HG03064 (cell line): Measurements from ENCODE around the gene GAS2L2.
"Not testable (repeated sequence)": the region's sequence is repeated elsewhere in the genome, so short reads cannot be mapped to it uniquely, and the experiment has no call there.

Experiments
- ATAC-seq: cut with Tn5 transposase; IDR thresholded peaks from one replicate; pipeline ENCODE4 v1.9.1; 2021; ENCODE audit warnings: low read depth; ENCODE audit not compliant: unreplicated experiment

Gene GAS2L2

DNA sequence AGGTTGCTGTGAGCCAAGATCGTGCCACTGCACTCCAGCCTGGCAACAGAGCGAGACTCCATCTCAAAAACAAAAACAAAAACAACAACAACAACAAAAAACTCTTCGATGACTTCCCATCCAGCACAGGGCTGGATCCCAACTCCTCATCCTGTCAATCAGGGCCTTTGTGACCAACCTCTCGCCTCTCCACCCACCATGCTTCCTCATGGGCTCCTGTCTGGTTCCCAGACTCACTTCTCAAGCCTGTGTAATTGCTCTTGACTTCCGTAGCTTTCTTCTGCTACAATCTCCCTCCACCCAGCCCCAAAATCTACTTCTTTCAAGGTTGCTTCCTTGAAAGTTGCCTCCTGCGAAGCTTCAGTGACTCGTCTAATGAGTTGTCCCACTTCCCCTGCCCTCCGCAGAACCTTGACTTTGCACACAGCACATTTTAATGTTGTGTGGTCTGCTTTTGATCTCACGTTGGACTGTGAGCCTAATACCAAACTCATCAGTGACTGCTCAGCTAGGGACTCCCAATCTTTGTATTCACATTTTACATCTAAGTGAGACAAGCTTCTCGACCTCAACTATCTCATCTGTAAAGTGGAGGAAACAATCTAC is 22.5 kb downstream of the GAS2L2 start:
- no peak for ATAC-seq

DNA sequence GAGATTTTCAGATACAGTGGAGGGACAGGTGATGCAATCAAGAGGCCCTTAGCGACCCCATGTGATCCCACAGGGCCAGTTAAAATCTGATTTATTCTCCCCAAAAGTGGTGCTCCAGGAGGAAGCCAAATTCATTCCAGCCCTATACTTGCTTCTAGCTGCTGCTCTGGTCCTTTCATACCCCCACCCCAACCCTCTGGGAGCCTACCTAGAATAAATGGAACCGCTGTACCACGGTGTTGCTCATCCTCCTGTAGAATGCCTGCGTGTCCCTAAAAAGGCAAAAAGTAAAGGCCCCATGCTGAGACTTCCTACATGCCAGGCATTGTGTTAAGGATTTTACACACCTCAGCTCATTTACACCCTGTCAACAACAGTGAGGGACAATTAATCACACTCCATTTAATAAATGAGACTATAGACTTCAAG is 23.6 kb downstream of the GAS2L2 start:
- ATAC-seq: no peak

DNA sequence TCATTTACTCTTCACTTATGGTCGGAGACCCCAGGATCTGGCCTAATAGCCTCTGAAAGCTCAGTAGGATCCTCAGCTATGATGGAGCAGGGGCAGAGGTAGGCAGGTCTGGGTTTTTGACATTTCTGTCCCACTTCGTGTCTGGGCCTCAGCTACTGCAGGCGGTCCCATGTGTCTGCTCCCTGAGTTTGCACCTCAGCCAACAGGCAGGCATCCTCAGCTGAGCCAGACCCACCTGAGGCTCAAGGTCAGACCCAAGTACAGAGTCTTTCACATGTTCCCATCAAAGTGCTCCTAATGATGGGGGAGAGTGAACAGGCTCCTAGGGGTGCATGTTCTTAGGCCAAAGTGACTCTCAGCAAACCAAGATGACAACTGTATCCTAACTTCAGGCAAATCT is 24.5 kb downstream of the GAS2L2 start:
- no peak for ATAC-seq

DNA sequence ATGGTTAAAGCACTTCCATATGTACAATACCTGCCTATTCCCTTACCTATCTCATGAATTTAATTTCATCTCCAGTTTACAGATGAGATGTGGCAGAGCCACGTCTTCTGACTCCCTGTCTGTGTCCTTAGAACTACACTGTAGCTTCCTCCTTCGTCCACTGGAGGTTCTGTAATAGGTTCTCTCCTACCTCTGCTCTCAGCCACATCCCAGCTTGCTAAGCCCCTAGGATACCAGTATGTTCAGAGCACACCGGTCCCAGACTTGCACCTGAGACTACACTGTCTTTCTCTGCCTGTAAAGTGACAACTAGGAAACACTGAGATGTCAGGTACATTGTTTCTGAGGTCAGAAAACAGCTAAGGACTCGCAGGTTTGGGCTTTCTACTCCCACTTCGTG is 25.4 kb downstream of the GAS2L2 start:
- no peak for ATAC-seq

DNA sequence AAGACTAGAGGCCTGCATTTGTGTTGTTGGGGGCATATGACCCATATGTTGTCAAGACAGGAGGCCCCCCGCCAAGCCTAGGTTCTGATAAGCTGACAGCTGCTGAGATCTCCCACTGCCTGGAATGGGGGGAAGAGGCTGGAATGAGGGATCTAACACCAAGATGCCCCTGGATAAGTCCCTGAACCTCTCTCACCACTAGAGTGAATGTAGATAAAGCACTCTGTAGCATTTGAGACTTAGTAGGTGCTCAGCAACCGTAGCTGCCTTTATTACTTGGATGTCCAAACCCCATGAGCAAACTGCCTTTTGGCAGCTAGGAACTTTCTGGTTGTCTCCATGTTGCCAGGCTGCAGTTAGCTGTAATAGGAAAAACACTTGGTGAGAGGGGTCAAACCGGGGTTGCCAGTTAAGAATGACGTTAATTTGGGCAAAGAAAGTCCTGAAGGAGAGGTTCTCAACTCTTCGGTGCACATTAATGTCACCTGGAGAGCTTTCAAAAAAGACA is 26.0 kb downstream of the GAS2L2 start:
- no peak for ATAC-seq

DNA sequence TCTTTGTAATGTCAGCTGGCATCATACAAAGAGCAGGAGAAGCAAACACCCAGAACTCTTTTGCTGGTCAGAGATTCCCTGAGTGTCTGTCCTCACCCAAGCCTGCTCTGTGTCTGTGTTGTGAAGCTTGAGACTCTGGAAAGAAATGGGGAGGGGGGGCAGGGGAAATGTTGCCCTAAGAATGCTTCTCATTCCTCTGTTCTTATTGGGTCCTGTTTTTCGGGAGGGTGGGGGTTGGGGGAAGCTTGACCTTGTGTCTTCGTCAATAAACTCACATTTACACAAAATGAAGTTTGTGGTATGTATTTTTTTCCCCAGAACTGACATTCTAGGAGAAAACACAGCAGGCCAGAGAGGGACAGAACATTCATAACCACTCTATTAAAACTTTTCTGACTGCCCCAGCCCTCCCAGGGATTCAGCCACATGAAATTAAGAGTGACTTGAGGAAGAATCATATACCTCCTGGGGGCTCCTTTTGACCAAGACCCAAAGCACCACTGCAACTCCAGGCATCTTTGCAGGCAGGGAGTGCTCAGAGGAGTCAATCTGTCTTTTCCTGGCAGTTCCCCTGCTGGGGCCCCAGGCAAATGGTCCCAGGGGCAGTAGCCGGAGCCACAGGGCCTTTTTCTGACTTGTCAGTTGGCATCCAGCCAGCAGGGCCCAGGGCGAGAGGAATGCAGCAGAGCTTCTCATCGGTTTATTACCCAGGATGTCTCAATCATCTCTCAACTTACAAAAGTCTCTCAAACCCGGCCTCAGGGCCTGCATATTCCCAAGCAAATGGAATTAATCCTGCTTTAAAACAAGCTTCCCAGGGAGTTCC is 26.7 kb downstream of the GAS2L2 start:
- no peak for ATAC-seq

DNA sequence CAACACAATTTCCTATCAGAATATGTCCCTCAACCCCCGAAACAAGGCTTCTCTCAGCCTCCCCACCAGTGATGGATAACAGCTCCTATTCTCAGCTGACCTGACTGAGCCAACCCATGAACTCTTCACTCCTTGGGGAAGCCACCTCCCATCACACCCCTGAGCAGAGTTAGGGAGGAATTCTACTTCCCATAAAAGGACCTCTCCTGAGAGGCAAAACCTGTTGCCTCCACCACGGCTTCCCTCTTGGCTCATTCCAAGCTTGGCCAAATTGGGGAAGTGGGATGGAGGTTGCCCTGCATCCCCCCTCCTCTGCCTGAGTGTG is 27.3 kb downstream of the GAS2L2 start:
- ATAC-seq: no peak

DNA sequence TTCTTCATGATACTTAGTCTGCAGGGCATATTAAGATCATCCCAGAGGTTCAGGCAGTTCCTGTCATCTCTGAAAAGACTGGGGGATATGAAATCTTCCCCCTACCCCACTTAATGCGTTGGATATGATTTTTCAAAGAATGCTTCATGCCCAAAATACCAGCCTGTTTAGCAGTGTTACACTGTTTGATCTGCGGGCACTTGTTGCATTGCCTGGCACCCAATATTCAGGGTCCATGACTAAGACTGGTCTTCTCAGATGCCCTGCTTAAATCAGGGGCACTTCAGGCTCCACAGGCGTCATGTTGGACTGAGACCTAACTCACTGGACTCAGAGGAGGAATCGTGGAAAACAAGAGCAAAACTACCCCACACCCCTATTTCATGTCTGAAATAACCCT is 28.0 kb downstream of the GAS2L2 start:
- ATAC-seq: no peak

DNA sequence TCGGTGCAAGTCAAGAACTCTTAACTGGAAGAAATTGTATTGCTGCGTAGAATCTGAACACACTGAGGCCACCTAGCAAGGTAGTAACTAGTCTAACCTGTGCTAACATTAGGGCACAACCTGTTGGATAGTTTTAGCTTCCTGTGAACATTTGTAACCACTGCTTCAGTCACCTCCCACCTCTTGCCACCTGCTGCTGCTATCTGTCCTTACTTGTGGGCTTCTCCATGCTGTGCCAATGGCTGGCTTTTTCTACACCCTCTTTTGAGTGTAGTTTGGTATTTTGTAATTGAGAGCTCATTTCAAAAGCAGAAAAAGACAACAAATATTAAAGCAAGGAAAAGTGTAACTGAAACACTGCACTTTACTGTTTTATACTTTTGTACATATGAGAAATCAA is 29.3 kb downstream of the GAS2L2 start:
- ATAC-seq: no peak

DNA sequence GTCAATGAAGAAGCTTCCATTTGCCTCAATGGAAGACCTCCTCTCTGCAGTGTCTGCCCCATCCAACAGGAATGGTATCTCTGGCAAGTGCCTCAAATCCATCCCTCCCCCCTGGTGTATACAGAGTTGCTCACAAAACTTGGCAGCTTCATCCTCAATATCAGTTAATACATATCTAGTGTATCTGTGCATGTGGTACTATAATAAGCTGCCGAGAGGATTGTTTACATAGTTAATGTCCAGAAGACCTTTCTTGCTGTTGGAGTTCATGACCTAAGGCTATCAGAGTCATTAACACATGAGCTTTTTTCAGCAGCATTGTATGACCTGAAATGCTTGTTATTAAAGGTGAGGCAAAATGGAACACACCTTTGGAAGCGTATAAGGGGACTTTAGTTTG is 35.6 kb downstream of the GAS2L2 start:
- no peak for ATAC-seq

DNA sequence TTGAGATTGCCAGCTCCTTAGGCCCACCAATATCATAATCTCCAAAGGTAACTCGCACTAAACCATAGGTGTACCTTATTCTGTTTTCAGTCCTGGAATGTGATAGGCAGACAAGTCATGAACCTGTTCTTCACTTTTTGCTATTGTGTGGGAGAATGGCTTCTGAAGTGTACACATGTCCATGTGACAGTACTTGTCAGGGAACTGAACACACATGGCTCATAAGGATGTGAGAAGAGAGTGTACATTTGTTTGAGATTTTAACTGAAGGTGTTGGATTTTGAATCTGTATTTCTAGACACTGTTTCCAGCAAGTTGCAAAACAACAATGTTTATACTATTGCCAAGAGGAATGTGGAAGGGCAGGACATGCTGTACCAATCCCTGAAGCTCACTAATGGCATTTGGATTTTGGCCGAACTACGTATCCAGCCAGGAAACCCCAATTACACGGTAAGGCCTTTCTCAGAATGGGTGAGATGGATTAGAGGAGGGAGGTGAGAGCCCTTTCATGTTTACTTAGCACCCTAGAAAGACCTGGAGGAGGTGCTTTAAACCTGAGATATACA is 36.1 kb downstream of the GAS2L2 start:
- no peak for ATAC-seq

DNA sequence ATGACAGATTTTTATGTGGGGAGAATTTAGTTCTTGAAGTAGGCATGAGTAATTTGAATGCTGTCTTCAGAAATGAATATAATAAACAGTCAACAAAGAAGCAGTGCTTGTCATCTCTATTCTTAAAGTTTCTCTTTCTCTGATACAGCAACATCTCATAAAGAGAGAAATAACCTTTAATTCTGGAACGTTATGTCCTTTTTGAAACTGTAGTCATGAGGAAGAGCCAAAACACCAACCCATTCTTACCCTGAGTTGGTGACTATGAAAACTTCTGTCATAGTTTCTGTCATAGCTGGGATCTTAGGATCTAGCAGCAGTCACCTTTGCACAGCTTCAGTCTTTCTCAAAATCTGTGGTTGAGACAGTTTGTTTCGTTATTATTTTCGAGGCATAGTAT is 36.9 kb downstream of the GAS2L2 start:
- ATAC-seq: no peak

DNA sequence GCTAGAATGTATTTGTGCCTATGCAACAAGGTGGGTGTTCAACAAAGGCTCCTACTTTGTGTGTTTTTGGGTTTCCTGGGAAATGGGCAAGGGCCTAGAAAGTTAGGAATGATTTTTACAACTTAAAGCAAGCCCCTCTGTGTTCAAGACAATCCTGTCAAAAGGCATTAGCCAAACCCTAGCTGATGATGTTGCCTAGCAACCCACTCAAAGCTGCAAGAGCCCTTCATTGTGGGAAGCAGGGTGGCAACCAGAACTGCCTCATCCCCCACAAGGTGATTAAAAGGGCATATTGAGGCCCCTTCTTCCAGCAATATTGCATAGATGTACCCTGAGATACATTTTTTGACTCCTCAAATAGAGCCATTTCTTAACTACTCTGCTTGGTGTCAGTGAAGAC is 37.6 kb downstream of the GAS2L2 start:
- ATAC-seq: no peak

DNA sequence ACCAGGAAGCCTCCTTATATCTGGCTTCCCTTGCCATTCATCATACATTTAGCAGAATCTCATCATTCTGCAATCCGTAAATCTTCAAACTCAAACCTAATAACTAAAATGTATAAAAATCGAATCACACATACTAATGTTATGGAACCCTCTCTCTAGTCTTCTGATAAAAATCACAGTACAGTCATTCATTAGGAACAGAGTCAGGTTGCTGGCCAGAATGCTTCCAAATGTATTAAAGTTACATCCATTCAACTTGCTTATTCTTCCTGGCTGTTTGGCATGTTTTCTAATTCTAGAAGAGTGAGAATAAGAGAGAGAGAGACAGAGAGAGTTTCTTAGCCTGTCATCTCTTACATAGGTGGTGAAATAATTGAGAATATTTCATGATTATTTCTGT is 38.1 kb downstream of the GAS2L2 start:
- ATAC-seq: no peak

DNA sequence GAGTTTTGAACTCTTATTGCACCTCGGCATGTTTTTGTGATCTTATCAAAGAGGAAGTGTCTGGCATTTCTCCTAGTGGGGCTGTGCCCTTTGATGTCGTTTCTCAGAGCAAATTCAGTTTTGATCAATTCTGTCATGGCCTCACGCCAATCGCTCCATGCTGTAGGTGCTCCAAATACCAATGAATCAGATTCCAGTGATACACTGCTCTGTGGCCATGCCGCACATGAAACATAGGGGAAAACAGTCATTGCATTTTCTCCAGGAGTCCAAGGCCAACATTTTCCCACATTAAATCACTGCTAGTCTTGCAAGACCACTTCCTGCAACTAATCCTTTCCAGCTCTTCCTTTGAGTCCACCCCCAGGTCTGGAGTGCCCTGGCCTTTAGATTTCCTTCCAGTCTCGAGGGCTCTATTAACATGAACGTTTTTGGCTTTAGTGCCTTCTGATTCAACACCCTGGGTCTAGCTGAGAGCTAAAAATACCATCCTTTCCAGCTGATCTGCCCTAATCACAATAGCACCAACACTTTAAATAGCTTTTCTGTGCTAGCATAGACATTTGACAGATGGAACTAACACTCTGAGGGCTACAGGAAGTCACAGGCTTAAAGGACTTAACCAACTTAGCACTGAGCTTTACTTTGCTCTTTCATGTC is 39.8 kb downstream of the GAS2L2 start:
- ATAC-seq: no peak

DNA sequence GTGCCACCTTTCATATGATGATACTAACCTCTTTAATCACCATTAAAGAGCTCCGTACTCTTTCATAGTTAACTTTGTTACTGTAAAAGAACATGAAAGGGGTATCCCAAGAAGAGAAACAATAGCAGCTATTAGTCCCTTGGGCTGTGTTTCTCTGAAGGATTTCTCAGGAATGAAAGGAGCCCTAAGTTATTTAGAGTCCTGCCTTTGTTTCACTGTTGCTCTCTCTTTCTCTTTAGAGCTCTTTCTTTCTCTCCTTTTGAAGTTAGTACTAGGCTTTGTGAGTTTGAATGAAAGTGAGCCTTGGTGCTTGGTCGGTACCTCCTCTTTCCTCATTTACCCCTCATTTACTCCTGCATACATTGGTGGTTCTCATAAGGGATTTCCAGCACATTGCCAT is 42.1 kb downstream of the GAS2L2 start:
- no peak for ATAC-seq

DNA sequence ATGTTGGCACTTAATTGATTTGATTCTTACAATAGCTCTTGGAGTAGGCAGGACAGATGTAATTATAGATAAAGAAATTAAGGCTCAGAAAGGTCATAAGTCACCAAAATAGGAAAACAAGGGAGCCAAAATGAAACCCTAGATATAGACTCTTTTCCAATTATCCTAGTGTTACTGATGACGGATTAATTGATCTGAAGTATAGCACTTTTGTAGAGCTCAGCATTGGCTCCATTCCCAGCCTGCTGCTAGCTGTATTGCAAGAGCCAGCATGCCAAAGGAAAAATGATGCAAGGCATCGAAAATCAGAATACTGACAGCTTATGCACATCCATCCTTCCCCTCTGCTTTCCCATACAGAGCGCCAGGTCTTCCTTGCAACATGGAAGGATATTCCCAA is 43.2 kb downstream of the GAS2L2 start:
- ATAC-seq: no peak

DNA sequence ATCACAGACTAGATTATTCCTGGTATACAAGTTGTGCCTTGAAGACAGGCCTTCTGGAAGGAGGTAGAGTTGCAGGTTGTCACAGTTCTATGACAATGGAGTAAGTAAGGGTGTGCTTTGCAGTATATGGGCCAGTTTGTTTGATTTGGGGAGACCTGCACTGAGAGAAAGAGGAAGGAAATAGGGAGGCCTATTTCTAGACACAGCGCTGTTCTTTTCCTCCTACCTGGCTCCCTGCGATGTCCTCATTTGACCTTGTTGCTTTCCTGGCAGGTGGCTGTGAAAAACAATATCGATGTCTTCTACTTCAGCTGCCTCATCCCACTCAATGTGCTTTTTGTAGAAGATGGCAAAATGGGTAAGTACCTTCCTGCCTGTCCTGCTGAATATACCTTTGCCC is 44.1 kb downstream of the GAS2L2 start:
- ATAC-seq: no peak

DNA sequence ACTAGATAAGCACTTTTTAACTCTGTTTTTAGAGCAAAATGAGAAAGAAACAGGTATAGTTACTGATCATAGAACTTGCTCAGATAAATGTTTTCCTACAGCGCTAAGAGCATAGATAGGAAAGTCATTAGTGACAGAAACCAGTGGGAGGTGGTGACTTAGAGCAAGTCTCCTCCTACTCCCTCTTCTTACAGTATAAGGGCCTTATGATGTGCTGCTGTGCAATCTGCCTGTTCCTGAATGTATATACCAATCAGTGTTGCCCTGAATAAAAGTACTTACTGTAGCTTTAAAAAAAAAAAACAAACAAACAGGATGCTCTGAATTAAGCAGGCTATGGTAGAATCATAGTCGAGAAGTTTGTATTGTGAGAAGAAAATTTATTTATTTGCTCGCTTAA is 44.9 kb downstream of the GAS2L2 start:
- ATAC-seq: no peak

DNA sequence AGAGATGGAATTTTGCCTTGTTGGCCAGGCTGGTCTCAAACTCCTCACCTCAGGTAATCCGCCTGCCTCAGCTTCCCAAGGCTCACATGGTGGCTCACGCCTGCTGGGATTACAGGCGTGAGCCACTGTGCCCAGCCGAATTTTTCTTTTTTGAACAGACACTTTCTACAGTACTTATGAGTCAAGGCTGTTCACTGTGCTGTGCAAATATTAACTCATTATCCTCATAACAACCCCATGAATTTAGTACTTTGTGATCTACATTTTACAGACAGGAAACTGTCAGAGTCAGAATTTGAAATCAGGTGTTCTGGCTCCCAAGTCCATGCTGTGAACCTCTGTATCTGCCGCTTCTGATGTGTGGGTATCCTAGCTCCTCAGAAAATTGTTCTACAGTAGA is 47.3 kb downstream of the GAS2L2 start:
- no peak for ATAC-seq

DNA sequence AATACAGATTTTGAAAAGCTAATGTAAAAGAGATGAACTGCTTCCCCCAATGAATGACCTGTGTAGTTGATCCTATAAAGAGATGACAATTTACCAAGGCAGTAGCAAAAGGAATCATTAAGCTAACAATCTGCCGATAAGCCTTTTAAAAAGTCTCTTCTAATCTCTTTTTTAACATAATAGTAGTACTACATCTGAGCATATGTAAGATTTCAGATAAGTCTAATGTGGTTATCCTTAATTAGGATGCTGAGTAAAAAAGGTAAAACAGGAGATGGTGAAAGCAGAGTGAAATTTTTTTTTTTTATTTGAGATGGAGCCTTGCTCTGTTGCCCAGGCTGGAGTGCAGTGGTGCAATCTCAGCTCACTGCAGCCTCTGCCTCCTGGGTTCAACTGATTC is 47.8 kb downstream of the GAS2L2 start:
- ATAC-seq: no peak

DNA sequence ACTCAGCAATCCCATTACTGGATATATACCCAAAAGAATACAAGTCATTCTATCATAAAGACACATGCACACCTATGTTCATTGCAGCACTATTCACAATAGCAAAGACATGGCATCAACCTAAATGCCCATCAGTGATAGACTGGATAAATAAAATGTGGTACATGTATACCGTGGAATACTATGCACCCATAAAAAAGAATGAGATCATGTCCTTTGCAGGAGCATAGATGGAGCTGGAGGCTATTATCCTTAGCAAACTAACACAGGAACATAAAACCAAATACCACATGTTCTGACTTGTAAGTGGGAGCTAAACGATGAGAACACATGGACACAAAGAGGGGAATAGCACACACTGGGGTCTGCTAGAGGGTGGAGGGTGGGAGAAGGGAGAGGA is 49.7 kb downstream of the GAS2L2 start:
- ATAC-seq: not testable (repeated sequence)
